ENCODE measurements around the gene DDR2.

DNA sequence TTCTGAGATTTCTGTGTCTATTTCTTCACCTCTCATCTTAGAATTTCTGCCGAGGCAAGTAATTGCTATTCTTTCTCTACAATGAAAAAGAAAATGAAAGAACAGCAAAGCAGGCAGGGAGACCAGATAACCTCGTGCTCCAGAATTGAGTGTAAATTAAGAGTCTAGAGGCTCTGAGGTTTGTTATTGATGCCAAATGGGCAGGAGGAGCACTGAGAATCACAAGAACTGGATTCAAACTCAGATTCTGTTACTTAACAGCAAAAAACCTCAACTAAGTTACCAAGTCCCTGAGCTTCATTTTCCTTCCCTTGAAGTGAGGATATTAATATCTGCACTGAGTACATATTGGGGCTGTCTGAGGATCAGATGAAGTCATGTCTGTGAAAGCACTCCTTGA, 5.5 kb upstream of the DDR2 start:
- TF ChIP-seq SP1 (IDR thresholded peaks at IDR 0.05) (no peak), BHLHE40 (IDR thresholded peaks at IDR 0.05; ENCODE audit: borderline replicate concordance) (no peak)

Data from HEK293T (cell line).